Posterior cingulate gyrus (tissue), 11 donors: Measurements from ENCODE around the gene CHST7.

Experiments used
- DNase-seq, 10 donors: peaks; one replicate each; pipeline versions ENCODE4 v3.0.0 to v3.0.0-alpha.2; 2020 to 2021; ENCODE audit warnings: mixed read lengths in 3 of 10
- intact Hi-C: fragments of 100-400 bp; cut with DNase I; formaldehyde crosslinking; loops from one replicate; pipeline ENCODE4 v1.15.1; 2023

The CHST7 gene

DNA sequence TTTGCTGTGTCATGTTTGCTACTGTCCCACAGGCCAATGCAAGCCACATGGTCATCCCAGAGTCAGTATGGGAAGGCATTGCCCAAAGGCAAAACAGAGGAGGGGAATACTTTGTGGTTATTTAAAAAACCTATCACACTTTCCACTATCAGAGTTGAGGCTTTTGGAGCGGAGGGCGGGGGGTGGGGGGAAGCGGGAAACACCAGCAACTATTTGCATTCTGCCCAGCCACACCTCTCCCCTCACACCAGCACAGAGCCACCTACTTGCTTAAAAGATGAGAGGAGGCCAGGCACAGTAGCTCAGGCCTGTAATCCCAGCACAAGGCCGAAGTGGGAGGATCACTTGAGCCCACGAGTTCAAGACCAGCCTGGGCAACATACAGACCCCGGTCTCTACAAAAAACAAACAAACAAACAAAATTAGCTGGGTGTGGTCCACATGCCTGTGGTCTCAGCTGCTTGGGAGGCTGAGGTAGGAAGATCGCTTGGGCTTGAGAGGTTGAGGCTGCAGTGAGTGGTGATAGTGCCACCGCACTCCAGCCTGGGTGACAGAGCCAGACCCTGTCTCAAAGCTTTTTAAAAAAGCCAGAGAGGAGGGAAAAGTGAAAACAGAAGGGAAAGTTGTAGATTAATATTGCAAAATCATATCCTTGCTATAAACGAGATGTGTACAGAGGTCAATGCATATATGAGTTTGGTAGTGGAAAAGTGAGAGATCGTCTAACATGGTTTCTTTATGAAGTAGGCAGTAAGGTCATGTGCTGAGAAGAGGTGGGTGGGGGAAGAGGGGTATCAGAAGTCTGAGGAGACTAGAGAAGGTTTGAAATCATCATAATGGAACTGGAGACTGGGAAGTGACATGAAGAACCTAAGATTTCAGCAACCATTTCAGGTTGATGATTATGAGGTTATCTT, 1.9 kb upstream of the CHST7 start:
- no peak for DNase-seq
- intact Hi-C loops: loop anchor here (10.0 kb wide), 1 partner anchor 73 kb away; no protein-coding TSS in a partner anchor

DNA sequence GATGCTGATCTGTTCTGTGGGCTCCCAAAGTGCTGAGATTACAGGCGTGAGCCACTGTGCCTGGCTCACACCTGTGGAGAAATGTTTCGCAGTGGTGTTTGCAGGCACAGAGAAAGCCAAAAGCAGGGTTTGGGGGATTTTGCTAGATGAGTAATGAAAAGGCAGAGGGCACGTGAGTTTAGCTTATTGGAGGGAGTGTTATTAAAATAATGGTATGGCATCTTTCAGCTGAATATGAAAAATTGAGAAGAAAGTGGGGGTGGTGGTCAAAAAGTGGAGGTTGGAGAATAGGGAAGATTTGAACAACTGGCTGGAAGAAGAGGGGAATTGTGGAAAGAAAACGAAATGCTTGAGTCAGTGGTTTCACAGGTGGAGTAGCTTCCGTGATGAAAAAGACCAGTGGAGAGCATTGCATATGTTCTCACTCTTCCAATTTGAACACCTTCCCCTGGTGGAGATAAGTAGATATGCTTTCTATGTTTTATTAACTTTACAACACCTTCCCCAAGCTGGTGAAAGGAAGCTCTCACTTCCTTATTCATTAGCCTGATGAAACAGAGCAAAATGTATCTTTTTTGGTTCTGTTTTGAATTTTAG, 1.1 kb upstream of the CHST7 start:
- intact Hi-C loops: loop anchor here (10.0 kb wide), 1 partner anchor 72 kb away; no protein-coding TSS in a partner anchor
- DNase-seq: no peak

DNA sequence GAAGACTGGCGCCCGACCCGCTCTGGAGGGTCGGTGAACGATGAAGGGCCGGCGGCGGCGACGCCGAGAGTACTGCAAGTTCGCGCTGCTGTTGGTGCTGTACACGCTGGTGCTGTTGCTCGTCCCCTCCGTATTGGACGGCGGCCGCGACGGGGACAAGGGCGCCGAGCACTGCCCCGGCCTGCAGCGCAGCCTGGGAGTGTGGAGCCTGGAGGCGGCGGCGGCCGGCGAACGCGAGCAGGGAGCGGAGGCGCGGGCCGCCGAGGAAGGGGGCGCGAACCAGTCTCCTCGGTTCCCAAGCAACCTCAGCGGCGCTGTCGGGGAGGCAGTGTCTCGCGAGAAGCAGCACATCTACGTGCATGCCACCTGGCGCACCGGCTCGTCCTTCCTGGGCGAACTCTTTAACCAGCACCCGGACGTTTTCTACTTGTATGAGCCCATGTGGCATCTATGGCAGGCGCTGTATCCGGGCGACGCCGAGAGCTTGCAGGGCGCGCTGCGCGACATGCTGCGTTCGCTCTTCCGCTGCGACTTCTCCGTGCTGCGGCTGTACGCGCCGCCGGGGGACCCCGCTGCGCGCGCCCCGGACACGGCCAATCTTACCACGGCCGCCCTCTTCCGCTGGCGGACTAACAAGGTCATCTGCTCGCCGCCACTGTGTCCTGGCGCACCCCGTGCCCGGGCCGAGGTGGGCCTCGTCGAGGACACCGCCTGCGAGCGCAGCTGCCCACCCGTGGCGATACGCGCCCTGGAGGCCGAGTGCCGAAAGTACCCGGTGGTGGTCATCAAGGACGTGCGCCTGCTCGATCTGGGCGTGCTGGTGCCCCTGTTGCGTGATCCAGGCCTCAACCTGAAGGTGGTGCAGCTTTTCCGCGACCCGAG, 568 bp downstream of the CHST7 start:
- peak in 5 of 10 donors; percentile 12 to 88 (median 33) for DNase-seq
- intact Hi-C loops: loop anchor here (10.0 kb wide), 1 partner anchor 71 kb away; no protein-coding TSS in a partner anchor

DNA sequence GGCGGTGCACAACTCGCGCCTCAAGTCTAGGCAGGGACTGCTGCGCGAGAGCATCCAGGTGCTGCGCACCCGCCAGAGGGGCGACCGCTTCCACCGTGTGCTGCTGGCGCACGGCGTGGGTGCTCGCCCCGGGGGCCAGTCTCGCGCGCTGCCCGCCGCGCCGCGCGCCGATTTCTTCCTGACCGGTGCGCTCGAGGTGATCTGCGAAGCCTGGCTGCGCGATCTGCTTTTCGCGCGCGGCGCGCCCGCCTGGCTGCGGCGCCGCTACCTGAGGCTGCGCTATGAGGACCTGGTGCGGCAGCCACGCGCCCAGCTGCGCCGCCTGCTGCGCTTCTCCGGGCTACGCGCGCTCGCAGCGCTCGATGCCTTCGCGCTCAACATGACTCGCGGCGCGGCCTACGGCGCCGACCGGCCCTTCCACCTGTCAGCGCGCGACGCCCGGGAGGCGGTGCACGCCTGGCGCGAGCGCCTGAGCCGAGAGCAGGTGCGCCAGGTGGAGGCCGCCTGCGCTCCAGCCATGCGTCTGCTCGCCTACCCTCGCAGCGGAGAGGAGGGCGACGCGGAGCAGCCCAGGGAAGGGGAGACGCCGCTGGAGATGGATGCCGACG, 1.3 kb downstream of the CHST7 start:
- DNase-seq: peak in 1 of 10 donors; percentile 85
- intact Hi-C loops: loop anchor here (10.0 kb wide), 1 partner anchor 70 kb away; no protein-coding TSS in a partner anchor

DNA sequence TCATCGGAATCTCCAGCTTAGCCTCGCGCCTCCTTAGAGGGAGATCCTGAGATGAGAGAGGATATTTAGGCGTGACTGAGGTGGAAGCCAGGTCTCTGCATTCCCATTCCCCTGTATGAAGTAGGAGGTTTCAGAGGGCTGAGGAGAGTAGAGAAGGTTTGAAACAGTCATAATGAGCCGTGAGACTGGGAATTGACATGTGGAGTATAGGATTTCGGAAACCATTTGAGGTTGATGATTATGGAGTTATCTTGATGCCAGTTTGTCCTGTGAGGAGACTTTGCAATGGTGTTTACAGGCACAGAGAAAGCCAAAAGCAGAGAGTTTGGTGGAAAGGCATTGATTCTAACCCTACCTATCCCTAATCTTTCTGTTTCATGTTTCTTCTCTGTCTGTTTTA, 2.0 kb downstream of the CHST7 start:
- DNase-seq: no peak
- intact Hi-C loops: loop anchor here (10.0 kb wide), 1 partner anchor 69 kb away; no protein-coding TSS in a partner anchor

DNA sequence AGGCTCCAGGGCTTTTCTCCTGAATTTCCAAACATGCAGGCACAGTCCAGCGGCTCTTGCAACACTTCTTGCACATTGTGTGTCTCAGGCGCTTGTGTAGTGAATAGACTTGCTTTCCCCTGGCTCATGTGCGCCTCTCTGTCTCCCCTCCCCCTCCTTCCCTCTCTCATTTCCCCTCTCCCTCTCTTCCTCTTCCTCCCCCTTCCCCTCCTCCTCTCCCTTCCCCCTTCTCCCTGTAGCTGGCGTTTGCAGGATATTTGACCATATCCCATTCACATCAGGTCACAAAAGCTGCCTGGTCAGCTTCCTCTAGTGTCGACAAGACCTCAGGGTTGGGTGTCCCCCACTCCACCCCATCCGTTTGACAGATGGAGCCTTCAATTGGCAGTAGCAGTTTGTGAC, 2.4 kb downstream of the CHST7 start:
- peak in 1 of 10 donors; percentile 17 for DNase-seq
- intact Hi-C loops: loop anchor here (10.0 kb wide), 1 partner anchor 69 kb away; no protein-coding TSS in a partner anchor

DNA sequence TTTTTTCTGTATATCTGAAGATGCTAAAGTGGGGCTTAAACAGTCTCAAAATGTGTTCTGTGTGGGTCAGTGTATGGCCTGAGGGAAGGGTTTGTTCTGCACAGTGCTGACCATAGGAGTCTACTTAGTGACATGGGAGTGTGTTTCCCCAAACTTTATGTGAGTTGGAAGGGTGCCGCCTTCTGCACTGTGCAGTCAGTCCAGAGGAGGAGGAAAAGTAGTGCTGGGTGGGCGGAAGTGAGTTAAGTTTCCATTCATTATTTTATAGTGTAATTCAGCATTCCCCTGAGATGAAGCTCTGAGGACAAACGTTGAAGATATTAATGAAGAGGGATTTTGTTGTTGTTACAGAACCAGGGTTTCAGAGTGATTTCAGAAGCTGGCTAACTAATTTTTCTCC, 2.9 kb downstream of the CHST7 start:
- DNase-seq: no peak
- intact Hi-C loops: loop anchor here (10.0 kb wide), 1 partner anchor 68 kb away; no protein-coding TSS in a partner anchor

DNA sequence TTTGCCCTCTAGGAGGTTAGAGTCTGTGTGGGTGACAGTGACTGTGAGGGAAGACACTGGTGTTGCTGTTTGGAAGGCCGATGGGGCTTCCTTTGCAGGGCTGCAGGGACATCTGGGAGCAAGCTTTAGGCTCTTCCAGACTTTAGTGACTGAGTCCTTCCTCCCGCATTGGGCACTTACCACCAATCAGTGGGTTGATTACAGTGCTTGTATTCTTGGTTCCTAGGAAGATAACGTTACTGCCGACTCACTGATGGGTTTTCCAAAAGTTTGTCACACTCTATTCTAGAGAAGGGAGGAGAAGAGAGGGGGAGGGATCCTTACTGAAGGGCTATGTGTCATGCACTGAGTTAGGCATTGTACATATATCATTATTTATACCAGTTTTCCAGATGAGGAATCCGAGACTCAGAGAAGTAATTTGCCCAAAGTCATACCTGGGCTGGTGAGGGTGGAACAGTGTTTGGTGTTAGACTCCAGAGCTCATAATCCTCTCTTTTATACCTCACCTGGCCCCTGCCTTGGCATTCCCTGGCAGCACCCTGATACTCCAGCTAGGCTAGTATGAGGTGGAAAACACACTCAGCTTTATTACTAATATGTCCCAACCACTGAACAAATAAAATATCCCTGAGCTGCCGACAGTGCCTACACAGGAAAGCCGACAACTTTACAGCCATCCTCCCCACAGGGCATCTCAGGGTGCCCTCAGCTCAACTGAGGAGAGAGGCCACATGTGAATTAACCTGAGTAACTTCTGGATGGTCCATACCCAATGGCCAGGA, 3.8 kb downstream of the CHST7 start:
- no peak for DNase-seq
- intact Hi-C loops: loop anchor here (10.0 kb wide), 1 partner anchor 67 kb away; no protein-coding TSS in a partner anchor

DNA sequence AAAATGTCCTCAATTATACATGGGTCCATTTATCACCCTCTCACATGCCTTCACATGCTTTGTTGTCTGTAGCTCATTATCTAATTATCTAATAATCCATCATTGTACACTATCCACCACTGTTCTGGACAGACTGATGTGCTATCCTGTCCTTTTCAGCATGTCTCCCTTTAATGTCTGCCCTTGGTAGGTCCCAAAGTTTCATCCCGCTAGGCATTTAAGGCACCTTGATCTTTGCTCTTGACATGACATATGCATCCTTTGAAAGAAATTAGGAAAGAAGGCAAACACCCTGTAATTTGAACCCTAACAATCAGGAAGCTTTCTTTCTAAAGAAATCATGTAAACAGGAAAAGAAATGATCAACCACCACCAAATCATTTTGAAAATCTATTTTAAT, 5.7 kb downstream of the CHST7 start:
- no peak for DNase-seq
- intact Hi-C loops: loop anchor here (10.0 kb wide), 1 partner anchor 66 kb away; no protein-coding TSS in a partner anchor

DNA sequence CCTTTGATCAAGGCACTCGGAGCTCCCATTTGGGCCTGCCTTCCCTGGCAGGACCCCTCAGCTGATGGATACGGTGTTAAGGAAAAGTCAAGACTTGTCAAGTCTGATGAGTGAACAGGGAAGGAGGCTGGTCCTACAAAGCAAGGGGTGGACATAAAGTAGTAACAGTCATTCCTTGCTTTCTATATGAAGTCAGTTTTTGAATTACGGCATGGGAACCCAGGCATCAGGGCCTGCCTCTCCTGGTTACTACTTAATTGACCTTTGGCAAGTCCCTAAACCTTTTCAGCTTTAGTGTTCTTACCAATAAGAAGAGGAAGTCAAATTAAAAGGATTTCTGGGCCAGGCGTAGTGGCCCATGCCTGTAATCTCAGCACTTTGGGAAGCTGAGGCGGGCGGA, 7.0 kb downstream of the CHST7 start:
- intact Hi-C loops: no loop called here
- DNase-seq: no peak

DNA sequence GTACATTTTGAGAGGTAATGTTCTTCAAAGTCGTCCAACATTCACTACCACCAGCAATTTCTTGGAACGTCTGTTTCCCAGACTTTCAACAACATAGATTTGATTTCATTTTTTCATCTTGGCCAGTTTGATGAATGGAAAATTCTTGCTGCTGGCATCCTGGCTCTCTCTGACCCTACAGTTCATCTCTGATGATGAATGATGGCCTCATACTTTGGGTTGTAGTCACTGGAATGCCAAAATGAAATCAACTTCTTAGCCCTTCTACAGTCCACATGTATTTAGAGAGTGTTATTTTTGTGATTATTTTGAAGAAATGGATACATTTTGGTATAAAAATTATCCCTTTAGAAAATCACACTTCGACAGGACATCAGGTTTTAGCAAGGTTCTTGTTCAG, 8.8 kb downstream of the CHST7 start:
- intact Hi-C loops: no loop called here

DNA sequence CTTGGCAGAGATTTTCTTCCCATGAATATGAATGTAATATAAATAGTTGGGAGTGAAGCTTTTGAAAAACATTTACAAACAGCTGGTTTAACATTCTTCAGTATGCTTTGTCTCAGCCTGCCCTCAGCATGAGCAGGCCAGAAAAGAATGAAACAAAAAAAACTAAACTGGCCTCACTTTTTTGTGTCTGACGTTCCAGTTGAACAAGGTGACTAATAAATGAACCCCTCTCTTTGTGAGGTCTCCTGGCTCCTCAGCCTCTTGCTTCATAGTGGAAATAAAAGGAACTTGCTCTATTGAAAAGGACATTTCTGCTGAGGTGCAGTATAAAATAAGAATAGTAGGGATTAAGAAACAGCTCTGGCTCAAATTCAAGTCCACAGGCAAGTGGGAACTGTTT, 9.4 kb downstream of the CHST7 start:
- no peak for DNase-seq
- intact Hi-C loops: no loop called here

More for the DNA sequence above, 8.8 kb downstream of the CHST7 start:
- DNase-seq: no peak

DNA sequence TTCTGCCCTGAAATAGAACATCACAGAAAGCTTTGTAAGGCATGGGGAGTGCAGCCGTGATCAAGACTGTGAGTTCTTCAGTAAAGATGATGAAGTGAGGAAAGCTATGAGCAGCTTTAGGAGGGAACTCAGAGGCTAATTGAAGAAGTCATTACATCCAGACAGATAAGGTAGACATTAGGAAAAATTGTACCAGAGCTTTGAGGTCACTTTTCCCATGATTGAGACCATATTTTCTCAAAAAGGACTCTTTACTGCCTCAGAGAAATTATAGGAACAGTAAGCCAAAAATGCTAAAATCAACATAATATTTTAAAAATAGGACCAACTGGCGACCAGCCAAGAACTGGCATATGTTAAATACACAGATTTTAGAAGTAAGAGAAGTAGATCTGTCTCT, 11.2 kb downstream of the CHST7 start:
- DNase-seq: no peak
- intact Hi-C loops: no loop called here

DNA sequence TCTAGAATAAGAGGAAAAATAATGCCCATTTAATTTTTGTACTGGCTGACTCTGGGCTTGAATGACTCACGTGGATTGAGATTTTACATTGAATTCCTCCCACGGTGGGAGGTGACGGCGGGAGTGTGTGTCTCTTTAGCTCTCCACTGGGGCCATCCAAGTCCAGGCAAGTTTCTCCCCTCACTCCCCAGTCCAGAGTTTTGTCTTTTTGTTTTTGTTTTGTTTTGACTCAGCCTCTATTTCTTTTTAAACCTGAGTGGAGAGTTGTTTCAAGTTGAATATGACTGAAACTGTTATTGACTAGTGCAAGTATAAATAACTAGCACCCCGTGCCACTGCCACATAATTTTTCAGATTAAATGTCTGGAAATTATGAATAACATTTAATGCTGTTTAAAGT, 13.6 kb downstream of the CHST7 start:
- no peak for DNase-seq
- intact Hi-C loops: no loop called here

DNA sequence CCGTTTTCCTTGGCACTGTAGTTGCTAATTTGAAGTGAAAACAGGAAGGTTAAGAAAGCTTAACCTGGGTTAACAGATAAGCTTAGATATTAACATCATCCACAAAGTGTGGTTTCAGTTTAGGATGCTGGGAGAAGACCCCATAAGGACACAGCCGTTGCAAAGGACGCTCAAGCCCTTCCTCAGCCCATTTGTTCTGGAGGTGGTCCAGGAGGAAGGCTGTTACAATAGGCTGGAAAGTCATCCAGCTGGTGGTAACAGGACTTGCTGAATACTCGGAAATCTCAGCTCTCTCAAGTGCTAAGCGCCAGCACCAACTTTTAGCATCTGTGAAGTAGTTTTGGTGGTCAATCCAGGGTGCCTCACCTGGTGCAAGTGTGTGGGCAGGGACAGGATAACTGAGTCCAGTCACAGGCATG, 14.2 kb downstream of the CHST7 start:
- no peak for DNase-seq
- intact Hi-C loops: no loop called here

DNA sequence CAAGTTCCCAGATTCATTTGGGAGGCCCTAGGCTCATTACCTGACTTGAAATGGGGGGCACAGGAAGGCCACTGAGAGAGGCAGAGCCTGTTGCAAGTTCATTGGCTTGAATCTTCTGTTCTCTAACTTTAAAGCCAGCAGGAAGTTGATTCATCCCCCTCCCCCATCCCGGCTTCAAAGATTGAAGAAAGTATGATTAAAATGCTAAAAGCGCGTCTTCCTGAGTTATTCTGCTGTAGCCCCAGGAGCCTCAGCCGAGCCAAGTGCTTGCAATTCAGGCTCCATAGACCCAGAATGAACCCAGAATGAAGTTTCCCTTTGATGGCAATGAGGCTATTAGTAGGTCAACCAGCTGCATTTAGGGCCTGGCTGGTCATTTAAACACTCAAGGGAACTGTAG, 14.7 kb downstream of the CHST7 start:
- peak in 1 of 10 donors; percentile 10 for DNase-seq
- intact Hi-C loops: no loop called here

DNA sequence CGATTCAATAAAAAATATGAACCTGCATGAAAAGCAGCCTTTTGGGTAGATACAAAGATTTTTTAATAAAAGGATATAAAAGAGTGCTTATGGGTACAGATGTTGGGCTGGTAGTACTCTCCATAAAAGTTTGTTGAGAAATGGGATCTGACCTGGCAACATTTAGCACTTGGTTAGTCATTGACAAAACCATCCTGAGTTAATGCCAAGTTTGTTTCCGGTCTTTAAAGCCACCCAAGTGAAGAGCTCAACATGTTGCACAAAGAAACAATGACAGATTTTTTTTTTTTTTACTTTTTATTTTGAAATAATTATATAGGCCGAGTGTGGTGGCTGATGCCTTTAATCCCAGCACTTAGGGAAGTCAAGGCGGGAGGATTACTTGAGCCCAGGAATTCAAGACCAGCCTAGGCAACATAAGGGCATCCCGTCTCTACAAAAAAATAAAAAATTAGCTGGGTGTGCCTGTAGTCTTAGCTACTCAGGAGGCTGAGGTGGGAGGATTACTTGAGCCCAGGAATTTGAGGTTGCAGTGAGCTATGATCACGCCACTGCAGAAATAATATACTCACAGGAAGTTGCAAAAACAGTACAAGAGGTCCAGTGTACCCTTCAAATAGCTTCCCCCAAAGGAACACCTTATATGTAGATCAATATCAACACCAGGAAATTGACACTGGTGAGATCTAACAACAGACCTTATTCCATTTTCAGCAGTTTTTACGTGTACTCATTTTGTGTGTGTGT, 16.6 kb downstream of the CHST7 start:
- DNase-seq: no peak
- intact Hi-C loops: no loop called here

DNA sequence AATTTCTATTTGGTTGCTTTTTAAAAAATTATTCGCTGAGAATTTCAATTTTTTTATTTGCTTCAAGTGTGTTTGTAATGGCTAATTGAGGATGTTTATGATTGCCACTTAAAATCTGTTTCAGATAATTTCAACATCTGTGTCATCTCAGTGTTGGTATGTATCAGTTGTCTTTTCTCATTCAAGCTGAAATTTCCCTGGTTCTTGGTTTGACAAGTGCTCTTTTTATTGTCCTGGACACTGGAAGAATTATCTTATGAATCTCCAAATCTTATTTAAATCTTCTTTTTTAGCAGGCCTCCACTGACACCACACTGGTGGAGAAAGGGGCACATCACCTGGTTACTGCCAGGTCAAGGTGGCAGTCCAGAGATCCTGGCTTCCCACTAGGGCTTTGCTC, 21.5 kb downstream of the CHST7 start:
- DNase-seq: no peak

More for the DNA sequence above, 21.5 kb downstream of the CHST7 start:
- intact Hi-C loops: no loop called here
